NOMO-1 treated with DMSO at 0.1 percent for 48 hours (cell line): ENCODE results near the gene ARID1B.
A peak's percentile ranks its signal among the peaks of the same experiment; 100 is the strongest.

Experiments
- DNase-seq: peaks from one replicate; lab custom pipeline; 2025; ENCODE audit not compliant: unreplicated experiment; lab: John Stamatoyannopoulos, UW

The ARID1B gene

DNA sequence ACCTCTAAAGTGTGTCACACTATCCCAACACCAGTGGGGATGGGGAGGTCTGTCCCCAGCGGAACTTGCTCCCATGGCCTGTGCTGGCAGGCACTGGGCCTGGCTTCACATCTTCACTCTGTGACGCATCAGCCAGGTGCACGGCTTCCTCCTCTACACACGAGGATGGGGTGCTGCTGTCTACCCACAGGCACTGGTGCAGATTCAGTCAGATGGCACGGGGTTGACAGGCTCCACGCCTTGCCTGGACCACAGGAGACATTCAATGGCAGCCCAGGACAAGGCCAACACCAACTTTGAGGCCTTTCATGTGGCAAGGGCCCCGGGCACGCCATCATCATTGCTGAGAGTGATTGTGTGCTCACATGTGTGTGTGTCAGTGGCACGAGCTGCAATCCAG lies 453.7 kb downstream of the ARID1B start:
- no peak for DNase-seq

DNA sequence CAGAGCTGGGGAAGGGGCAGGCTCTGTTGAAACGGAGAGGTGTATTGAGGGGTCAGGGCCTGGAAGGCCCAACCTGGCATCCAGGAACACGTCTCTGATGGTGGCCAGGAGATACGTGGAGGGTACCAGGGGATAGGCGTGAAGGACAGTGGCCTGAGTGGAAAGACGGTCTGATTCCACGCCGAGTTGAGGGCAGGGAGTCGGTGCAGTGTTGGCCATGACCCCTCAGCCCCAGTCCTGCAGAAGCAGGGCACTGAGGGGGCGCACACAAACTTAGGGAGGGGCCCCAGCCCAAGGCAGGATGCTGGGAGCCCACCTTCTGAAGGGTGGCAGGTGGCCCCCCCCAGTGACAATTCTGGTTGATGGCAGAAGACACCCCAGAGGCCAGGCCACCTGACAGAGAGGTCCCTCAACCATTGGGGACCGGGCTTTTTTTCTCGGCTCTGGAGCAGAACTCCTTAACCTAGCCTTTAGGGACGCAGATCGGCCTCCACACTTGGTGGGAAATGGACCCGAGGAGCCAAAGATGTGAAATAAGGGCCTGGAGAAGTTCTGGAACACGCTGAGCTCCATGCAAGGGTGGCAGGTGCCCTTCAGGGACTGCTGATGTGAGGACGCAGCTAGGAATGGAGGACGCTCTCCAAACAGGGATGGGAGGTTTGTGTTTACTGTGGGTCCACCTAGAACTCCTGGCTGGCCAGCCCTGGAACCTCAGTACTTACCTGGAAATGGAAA lies 455.1 kb downstream of the ARID1B start:
- no peak for DNase-seq

DNA sequence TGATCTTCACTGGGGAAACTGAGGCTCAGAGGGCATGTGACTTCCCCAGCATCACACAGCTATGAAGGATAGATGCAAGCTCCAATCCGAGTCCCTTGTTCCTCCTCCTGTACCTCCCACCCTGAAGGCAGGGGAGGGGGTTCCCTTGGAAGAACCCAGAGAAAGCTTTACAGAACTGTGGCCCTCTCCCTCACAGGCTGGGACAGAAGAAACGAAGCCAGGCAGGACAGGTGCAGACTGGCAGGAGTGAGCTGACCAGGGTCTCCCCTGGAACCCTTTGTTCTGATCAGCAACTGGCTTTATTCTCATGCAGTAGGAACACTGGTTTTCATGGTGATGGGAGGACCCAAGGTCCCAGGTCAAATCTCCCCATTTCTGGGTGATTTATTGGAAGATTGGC lies 456.0 kb downstream of the ARID1B start:
- DNase-seq, result no peak

DNA sequence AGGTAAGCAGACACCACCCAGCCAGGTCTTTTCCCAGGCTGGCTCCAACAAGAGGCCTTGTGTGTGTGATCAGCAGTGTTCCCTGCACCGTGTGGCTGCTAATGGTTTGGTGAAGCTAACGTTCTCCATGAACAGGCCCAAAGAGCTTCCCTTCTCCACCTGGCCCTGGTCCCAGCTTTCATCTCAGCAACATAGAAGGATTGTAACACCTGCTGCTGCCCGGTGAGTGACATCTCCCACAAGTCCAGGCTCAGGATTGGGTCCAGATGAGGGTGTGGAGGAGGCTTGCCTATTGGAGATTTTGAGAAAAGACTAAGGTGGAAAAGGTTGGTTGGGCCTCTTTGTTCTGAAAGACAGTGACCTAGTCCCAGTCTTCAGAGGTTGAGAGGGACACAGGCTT lies 456.5 kb downstream of the ARID1B start:
- DNase-seq, result no peak

DNA sequence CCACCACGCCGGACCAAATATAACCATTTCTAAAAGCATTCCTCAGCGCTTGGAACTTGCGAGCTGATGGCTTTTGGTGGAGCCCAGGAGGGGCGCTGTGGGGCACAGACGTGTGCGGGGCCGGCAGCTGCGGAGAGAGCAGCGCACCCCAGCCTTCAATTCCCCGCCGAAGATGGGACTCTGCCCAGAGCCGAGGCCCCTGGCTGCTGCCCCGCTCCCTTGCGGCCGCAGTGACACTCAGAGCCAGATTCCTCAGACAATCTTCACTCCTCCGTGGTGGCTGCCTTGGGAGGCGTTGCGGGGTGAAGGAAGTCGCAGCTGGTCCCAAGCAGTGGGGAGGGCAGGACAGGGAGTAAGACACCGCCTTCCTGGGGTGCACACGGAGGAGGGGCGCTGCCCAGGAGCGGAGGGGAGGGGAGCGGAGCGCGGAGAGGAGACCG lies 458.4 kb downstream of the ARID1B start:
- peak; percentile 63 for DNase-seq

DNA sequence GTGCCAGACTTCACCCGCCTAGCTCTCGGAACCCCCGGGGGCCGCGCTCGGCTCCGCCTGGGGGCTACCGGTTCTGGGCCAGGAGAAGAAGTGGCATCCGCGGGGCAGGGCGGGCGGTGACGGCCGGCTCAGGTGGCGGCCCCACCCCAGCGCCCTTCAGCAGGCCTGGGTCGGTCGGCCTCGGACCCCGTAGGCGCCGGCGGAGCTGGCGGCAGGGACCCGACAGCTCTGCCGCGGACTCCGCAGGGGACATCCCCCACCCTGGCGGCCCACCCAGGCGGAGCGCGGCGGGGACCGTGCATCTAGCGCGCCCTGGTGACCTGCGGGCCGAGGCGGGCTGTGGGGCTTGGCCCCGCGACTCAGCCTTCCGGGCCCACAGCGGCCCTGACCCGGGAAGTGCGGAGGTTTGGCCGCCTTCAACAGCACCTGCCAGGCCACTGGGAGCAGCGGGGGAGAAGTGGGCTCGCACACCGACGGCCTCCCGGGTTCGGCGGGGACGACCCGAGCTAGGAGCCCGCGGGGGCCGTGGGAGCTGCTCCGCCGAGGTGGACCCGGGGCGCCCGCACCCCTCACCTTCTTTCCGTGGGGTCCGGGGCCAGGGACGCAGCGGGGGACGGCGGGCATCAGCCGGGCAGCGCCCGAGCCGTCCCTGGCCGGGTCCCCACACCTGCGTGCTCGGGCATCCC lies 459.0 kb downstream of the ARID1B start:
- no peak for DNase-seq

DNA sequence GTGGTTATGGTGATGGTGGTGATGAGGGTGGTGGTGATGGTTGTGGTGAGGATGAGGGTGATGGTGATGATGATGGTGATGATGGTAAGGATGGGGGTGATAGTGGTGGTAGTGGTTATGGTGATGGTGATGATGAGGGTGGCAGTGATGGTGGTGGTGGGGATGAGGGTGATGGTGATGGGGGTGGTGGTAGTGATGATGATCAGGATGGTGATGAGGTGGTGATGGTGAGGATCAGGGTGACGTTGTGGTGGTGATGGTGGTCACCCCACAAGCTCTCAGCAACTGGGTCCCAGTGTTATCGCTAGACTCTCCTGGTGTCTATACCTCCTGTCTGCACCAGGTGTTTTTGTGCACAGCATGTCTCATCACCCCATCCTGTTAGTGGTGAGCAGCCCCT lies 461.2 kb downstream of the ARID1B start:
- DNase-seq, result no peak

DNA sequence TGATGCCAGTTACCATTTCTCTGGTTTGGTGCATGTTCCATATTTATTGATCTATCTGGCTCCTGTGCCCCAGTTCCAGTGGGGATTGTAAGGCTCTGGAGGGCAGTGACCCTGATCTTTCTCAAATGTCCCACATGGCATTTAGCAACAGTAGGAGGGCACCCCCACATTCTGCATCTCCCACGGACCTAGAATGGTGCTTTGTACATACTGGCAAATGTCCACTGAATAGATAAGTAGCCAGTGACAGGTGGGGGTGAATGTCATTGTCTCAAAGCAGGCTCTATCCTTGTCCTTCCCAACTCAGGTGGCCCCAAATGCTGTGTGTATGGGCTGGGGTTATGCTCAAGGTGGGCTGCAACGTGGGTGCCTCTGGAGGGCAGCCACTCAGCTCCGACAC lies 462.0 kb downstream of the ARID1B start:
- DNase-seq, result no peak

DNA sequence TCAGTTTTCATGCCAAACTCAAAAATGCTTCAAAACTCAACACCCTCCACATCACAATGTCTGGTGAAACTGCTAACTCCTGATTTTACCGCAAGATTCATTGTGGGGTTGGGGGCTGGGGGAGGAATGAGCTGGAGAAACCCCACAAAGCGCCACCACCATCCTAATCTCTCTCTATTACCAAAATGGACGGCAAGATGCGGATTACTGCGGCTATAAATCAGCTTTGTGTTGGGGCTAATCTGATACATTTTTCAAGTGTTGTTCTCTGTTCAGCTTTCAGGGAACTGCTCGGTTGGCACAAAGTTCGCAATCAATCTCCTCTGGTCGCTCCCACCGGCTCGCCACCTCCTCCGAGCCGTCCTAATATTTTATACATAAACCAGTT lies 462.5 kb downstream of the ARID1B start:
- no peak for DNase-seq

DNA sequence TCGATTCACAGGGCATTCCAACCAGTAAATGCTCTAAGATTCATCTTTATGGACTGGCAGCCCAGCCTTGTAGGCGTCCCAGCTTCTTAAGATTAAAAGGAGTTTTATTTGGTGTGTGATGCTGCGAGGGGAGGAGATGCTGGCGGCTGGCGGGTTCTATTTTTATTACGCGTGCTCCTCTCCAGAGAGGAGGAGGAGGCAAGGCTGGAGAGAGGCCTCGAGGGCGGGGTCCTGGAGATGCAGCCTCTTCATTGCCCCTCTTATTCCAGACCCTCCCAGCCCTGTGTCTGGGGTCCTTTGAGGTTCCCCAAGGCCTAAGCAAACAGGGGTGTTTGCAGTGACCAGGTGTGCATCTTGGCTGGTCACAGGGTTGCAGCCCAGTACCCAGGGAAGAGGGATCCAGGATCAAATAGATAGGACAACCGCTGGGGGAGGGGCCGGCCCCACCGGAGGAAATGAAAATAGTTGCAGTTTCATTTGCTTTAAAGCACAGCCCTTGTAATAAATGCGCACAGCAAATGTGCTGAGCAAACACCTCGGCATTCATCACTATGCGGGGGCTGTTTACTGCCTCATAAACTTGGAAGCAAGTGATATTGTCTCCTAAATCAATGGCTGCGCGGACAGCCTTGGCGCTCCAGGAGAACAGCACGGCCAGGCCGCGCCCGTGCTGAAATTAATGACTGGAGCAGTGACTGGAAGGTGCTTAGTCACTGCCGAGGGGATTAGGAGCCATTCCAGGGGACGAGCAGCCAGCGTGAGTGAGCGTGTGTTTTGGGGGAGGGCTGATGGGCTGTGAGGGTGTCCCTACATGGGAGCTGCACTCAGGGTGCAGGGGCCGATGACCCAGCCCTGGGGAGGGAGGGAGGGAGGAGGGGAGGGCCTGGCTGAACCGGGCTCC lies 463.1 kb downstream of the ARID1B start:
- DNase-seq, result peak; percentile 20

DNA sequence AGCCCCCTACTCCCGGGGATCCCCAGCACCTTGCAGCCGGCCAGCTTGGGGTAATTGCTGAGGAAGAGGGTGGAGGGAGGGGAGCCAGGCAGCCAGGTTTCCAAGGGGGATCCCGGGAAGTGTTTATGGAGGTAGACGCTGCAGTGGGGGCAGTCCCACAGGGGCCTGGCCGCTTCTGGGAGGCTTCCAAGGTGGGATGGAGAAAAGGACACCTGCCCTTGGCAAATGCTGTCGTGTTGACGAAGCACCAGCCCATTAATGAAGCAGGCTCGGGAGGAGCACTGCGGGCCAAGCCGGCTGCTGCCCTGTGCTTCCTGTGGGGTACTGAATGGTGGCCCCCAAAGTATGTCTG lies 463.8 kb downstream of the ARID1B start:
- no peak for DNase-seq

DNA sequence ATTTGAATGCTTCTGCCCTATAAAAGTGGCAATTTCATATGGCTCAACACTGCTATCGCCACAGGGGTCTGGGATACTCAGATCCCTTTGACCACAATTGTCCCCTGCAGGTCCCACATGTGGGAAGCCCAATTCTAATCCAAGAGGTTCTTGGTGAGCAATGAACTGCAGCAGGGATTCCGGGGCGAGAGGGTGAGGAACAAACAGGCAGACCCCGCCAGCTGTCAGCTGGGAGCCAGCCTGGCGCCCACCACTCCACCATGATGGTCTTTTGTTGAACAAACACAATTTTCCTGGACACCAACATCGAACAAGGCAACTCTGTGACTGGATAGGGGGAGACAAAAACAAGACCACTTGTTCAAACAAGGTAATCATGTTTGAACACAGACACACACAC lies 465.6 kb downstream of the ARID1B start:
- DNase-seq, result no peak

DNA sequence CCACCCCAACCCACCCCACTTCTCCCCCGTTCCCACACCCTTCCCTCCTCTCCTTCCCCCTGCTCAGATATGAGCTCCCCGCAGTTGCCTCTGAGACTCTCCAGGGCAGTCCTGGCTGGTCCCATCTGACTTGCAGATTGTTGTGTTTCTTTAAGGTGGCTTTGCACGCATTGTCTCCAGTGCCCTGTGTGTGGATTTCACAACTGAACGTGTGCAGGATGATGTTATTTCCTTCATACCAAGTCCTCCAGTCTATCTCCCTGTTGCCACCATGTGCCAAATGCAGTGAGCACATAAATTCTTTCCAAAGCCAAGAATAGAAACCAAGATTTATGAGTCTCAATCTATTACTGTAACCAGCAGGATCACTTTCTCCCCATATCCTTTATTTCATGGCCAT lies 467.0 kb downstream of the ARID1B start:
- DNase-seq, result peak; percentile 71

DNA sequence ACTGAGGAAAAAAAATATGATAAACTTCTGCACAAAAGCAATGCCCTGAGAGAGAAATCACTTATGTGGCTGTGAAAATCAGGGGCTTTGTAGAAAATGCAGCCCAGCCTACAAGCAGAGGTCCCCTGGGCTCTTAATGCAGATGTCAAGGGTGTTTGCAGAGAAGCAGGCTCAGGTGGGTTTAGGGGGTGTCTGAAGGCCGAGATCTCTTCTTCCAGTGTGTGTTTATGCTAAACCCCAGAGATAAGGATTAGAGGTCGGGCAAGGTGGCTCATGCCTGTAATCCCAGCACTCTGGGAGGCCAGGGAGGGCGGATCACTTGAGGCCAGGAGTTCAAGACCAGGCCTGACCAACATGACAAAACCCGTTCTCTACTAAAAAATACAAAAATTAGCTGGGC lies 467.6 kb downstream of the ARID1B start:
- no peak for DNase-seq

DNA sequence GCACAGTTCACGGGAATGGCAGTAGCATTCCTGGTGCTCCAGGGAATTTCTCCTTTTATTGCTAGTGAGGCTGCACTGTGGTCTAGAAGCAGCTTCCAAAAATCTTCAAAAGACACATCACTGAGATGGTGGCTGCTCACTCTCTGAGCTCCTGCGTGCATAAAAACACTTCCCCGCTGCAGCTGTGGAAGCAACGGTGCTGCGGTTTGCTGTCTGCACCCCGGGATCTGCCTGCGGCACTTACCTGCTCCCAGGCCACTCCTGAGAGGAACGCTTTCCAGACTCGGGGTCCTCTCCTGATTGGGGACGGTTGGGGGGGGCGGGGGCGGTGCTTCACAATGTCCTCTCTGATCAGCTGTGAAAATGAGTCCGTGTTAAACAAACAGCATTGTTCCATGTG lies 468.3 kb downstream of the ARID1B start:
- no peak for DNase-seq

DNA sequence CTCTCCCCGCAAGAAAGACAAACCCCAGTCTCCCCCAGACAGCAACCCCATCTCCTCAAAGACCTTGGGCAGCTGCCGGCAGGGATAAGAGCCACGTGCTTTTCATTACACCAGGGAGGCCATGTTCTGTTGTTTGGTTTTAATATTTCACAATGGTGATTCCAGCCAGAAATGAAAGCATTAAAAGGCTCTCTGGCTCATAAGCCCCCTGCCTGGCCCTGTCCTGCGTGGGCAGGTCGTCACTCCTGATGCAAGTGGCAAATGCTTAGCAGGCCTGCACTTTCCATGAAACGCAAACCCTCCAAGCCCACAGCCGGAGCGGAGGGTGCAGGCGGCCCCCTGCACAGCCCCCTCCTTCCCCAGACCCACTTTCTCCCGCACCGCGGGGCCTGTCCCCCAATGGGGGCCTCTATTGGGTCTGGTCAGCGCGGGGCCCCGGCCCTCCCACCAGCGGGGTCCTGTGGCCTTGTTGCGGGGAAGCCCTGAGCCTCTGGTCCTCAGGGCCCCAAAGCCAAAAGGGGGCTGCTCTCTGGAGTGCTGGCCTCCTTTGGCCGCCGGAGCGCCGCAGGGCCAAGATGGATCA lies 469.0 kb downstream of the ARID1B start:
- no peak for DNase-seq

DNA sequence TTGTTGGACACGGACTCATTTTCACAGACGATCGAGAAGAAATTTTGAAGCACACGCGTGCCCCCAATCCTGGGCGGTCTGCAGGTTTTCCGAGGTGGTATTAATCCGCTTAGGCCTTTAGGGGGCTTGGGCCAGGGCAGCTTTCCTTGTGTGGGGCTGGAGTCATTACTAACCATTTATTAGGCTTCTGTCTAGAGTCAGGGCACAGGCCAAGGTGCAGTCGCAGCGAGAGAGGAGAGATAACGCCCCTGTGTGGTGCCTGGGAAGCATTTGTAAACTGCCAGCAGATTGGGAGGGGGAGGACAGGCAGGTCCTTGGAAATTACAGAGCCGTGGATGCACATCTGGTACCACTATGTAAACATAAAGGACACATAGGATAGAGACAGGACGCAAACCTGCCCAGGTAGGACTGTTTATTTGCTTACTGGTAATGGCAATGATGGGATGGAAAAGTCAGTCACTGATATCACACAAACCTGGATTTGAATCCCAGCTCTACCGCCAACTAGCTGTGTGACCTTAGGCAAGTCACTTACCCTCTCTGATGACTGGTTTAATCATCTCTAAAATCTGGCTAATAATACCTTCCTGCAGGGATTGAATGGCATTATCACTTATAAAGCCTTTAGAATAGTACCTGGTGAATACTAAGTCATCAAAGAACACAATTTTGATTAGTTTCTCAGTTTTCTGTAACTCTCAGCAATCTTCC lies 469.8 kb downstream of the ARID1B start:
- no peak for DNase-seq

DNA sequence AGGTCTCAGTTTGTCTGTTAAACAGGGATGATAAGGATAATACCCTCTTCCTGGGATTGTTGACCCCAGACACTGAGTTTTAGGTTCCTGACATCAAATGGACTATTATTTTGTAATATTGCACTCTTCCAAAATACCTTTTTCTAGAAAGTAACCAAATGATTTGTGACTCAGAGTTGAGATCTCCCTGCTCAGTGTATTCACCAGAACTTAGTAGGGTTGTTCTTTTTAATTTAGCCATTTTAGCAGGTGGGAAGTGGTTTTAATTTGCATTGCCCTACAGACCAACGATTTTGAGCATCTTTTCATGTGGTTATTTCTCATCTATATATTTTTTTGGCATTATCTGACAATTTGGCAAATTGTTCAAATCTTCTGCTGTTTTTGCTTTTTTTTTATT lies 471.1 kb downstream of the ARID1B start:
- no peak for DNase-seq

DNA sequence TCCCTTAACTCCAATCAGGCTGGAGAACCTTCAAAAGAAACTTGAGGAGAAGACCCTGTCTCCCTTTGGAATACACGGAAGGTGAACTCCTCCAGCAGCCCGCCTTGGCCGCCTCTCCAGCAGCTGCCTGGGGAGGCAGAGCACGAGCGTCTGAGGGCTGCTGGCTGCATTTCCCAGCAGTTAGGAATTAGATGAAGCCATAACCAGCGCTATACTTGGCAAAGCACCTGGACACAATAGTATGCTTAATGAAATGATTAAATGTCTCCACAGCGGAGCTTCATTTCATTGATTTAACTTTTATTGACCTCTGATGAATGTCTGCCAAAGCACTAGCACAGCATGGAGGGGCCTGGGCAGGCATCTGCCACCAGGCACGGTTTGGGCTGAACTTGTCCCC lies 472.6 kb downstream of the ARID1B start:
- no peak for DNase-seq

DNA sequence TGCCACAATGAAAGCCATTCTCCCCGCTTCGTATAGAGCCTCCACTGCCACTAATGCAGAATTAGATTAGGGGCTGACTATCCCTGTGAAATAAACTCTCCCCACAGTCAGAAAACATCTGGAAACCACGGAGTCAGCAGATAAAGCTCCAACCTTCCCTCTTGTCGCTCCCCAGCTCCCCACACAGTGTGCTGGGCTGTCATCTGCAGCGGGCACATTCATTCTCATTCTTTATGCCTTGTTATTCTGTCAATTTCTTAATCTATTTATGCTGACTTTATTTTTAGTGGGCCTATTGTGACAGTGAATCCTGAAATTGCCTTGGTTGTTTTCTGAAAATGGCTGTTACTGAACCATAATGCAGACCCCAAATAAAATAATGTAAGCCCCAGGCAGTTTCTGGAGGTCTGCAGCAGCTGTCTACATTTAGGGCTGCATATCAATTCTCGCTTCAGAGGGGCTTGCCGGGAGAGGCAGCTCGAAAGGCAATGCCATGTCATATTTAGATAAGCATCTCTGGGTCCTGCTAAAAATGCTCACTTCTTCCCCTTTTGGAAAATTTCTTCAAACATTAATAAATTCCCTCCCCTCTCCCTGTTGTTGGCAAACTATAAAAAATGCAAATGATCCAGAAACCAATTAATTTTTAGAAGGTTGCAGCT lies 474.5 kb downstream of the ARID1B start:
- no peak for DNase-seq
